Subcutaneous adipose tissue (tissue), 4 donors: Measurements from ENCODE around the gene ZNF12. TPM values are rescaled to one million over a fixed set of nuclear protein-coding genes. Genes with fewer than 3 reads are reported as not detected.

Experiments
- CTCF ChIP-seq: fragments of 450-650 bp; IDR thresholded peaks from one replicate; pipeline ENCODE4 v1.5.1; 2016; ENCODE audit warnings: low read depth, mild to moderate bottlenecking, control low read depth, antibody characterized with exemption, moderate library complexity
- total RNA-seq, 4 donors: library from RNA; depleted of rRNA; stranded (reverse); fragments of >200 nt; gene quantifications; one replicate each; pipeline ENCODE4 v1.1.0, GENCODE V29; 2016

Gene ZNF12
- total RNA-seq, 4 donors from 2014 or later: 17.3 to 27.2 (median 19.9) TPM

DNA sequence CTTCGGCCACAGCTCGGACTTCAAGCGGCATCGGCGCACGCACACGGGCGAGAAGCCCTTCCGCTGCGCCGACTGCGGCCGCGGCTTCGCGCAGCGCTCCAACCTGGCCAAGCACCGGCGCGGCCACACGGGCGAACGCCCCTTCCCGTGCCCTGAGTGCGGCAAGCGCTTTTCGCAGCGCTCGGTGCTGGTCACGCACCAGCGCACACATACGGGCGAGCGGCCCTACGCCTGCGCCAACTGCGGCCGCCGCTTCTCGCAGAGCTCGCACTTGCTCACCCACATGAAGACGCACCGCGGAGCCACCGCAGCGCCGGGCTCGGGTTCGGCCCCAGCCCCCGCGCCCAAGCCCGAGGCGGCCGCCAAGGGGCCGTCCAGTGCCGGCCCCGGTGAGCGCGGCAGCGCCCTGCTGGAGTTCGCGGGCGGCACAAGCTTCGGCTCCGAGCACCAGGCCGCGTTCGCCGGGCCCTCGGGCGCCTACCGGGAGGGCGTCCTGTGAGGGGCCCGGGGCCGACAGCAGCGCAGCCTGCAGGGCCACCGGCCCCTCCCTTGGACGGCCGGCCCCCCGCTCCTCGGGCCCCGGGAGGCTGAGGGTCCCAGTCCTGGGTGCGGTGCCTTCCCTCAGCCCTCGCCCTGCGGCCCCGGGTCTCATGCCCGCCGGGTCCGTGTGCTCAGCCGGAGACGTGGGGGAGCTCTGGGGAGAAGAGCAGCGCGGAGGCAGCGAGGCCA is 52.5 kb downstream of the ZNF12 start:
- no peak for TF ChIP-seq CTCF

DNA sequence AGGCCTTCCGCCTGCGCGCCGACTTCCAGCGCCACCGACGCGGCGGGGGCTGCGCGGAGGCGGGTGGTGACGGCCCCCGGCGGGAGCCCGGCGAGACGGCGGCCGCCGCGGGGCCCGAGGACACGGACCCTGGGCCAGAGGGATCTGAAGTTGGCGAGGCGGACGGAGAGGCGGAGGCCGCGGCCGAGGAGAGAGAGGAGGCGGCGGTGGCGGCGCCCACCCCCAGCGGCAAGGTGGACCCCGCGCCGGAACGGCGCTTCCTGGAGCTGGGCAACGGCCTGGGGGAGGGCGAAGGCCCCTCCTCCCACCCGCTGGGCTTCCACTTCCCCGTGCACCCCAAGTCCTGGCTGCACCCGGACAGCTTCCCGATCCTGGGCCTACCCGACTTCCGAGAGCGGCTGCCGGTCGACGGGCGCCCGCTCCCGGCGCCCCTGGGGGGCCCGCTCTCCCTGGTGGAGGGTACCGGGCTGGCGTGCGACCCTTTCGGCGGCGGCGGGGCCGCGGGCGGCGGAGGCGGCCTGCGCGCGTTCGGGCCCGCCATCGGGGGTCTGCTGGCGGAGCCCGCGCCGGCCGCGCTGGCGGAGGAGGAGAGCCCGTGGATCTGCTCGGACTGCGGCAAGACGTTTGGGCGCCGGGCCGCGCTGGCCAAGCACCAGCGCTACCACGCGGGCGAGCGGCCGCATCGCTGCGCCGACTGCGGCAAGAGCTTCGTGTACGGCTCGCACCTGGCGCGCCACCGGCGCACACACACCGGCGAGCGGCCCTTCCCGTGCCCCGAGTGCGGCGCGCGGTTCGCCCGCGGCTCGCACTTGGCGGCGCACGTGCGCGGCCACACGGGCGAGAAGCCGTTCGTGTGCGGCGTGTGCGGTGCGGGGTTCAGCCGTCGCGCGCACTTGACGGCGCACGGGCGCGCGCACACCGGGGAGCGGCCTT is 53.4 kb downstream of the ZNF12 start:
- no peak for TF ChIP-seq CTCF

GRCh38 chr7:6652446-6653011 is 54.2 kb downstream of the ZNF12 start:
- no peak for TF ChIP-seq CTCF

- no peak for TF ChIP-seq CTCF
Measured at GRCh38 chr7:6651851-6652445, 54.8 kb downstream of the ZNF12 start.

- no peak for TF ChIP-seq CTCF
Measured at GRCh38 chr7:6650521-6651011, 56.2 kb downstream of the ZNF12 start.

DNA sequence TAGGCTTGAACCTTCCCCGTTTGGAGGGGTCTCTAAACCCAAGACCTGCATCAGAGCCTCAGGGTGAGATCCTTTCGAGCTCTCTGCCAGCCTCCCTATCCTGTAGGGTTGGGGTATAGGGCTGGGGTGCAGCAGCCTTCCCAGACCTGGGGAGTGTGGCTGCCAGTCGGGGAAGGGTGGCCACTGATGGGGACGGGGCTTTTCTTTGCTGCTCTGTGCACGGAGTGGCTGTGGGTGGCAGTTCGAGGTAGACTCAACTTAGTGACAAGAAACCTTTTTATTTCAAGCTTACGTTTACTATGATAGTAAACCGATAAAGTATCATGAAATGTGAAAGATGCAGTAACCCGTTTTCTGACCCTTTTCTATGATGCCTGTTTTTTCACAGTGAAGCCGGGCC is 56.7 kb downstream of the ZNF12 start:
- no peak for TF ChIP-seq CTCF
